OCI-M2 (cell line): Measurements from ENCODE around the gene EXD3.
"Not testable (repeated sequence)": the region's sequence is repeated elsewhere in the genome, so short reads cannot be mapped to it uniquely, and the experiment has no call there.

Source experiments
- DNase-seq: peaks from one replicate; lab custom pipeline; 2025; ENCODE audit not compliant: unreplicated experiment; lab: John Stamatoyannopoulos, UW

The EXD3 gene

DNA sequence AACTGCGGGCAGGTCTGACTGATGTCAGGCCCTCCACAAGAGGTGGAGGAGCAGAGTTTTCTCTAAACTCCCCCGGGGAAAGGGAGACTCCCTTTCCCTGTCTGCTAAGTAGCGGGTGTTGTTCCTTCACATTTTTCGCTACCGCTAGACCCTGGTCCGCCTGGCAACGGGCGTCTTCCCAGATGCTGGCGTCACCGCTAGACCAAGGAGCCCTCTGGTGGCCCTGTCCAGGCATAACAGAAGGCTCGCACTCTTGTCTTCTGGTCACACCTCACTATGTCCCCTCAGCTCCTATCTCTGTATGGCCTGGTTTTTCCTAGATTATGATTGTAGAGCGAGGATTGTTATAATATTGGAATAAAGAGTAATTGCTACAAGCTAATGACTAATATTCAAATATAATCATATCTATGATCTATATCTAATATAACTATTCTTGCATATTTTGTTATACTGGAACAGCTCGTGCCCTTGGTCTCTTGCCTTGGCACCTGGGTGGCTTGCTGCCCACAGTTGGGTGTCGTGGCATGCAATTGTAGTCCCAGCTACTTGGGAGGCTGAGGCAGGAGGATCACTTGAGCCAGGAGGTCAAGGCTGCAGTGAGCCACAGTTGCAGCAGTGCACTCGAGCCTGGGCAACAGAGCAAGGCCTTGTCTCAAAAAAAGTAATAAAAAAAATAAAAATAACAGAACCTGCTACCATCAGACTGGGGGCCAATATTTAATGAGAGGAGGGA is 160.6 kb downstream of the EXD3 start:
- not testable (repeated sequence) for DNase-seq
